Activated CD4-positive, alpha-beta T cell treated with anti-CD3 and anti-CD28 coated beads for 24 hours (primary cell): ENCODE results near the gene UCP1.
A peak's percentile ranks its signal among the peaks of the same experiment; 100 is the strongest.
"Not testable (repeated sequence)": the region's sequence is repeated elsewhere in the genome, so short reads cannot be mapped to it uniquely, and the experiment has no call there.

Source experiments
- DNase-seq, 2 donors: peaks; one replicate each; pipeline ENCODE4 v3.0.0-alpha.2; 2020; ENCODE audit warnings: low read depth in 2 of 2

Gene UCP1

GRCh38 chr4:140533951-140534480 is 34.7 kb downstream of the UCP1 start:
- DNase-seq: no peak

DNA sequence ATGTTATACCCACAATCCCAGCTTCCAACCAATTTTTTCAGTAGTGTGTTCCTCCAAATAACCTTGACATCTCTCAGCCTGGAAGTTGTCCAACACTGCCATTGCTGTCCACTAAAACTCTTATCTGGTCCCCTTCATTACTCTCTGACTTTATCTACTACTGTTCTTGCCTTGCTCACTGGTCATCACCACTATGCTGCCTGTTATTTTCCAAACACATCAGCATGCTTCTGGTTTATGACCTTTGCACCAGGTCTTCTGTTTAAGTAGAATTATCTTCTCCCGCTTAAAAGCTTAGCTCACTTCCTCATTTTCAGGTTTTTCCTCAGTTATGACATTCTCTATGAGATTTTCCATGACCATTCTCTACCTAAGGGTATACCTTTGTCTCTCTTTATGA is 39.3 kb downstream of the UCP1 start:
- no peak for DNase-seq

GRCh38 chr4:140523857-140524742 is 44.7 kb downstream of the UCP1 start, which contains the start of gene ELMOD2:
TSS of gene ELMOD2 (plus strand) at chr4:140524168. CDS start at chr4:140525429, 1,261 bp downstream.
- peak; percentile 92 to 95 for DNase-seq

DNA sequence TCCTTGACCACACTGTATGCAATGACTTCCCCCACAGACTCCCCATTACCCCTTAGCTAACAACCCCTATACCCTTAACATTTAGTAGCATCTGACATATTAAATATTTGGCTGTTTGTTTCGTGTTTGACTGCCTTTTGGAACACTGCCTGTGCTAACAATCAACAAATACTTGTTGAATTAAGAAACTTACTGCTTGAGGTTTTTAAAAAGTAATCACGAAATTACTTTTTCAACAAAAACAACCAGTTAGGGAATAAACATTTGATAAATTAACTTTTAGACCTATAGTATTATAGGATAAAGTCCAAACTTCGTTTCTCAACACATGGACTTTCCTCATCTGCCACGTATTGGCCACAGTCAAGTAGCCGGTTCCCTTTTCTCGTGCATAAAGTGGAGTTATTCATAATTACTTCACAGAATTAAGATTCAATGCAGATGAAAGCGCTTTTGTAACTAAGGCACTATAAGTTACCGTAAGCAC is 45.3 kb downstream of the UCP1 start:
- DNase-seq: no peak

- DNase-seq: no peak
Observed at GRCh38 chr4:140515423-140515822, 53.3 kb downstream of the UCP1 start.

DNA sequence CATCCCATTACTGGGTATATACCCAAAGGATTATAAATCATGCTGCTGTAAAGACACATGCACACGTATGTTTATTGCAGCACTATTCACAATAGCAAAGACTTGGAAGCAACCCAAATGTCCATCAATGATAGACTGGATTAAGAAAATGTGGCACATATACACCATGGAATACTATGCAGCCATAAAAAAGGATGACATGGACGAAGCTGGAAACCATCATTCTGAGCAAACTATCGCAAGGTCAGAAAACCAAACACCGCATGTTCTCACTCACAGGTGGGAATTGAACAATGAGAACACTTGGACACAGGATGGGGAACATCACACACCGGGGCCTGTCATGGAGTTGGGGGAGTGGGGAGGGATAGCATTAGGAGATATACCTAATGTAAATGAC is 55.0 kb downstream of the UCP1 start:
- DNase-seq: not testable (repeated sequence)
